D721Med (cell line): ENCODE results near the gene KCNH3.

Experiments
- DNase-seq: peaks from one replicate; pipeline ENCODE4 v3.0.0; 2011; ENCODE audit warnings: low spot score; ENCODE audit not compliant: insufficient read length
- FAIRE-seq: peaks from 2 replicates; lab custom pipeline; 2011; peaks lifted over from hg19 to GRCh38; lab: Jason Lieb, UNC
- CTCF ChIP-seq: IDR thresholded peaks from 2 replicates; pipeline ENCODE4 v1.5.1; 2012; ENCODE audit warnings: mild to moderate bottlenecking, control low read depth; ENCODE audit not compliant: insufficient read depth; ENCODE audit errors: missing control alignments

The KCNH3 gene

GRCh38 chr12:49556391-49557186 lies 17.8 kb downstream of the KCNH3 start:
- FAIRE-seq (no peak), DNase-seq (no peak)
- TF ChIP-seq CTCF = no peak

DNA sequence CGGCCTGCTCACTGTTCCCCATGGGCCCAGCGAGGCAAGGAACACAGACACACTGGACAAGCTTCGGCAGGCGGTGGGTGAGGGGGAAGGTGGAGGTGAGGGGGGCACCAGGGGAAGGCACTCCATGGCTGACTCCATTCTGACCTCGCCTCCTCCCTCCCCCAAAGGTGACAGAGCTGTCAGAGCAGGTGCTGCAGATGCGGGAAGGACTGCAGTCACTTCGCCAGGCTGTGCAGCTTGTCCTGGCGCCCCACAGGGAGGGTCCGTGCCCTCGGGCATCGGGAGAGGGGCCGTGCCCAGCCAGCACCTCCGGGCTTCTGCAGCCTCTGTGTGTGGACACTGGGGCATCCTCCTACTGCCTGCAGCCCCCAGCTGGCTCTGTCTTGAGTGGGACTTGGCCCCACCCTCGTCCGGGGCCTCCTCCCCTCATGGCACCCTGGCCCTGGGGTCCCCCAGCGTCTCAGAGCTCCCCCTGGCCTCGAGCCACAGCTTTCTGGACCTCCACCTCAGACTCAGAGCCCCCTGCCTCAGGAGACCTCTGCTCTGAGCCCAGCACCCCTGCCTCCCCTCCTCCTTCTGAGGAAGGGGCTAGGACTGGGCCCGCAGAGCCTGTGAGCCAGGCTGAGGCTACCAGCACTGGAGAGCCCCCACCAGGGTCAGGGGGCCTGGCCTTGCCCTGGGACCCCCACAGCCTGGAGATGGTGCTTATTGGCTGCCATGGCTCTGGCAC lies 18.5 kb downstream of the KCNH3 start:
- DNase-seq = no peak
- FAIRE-seq = no peak
- no peak for TF ChIP-seq CTCF

- peak; percentile 12 for TF ChIP-seq CTCF
- no peak for FAIRE-seq
- no peak for DNase-seq
These were observed 19.0 kb downstream of the KCNH3 start for GRCh38 chr12:49557917-49558215.

DNA sequence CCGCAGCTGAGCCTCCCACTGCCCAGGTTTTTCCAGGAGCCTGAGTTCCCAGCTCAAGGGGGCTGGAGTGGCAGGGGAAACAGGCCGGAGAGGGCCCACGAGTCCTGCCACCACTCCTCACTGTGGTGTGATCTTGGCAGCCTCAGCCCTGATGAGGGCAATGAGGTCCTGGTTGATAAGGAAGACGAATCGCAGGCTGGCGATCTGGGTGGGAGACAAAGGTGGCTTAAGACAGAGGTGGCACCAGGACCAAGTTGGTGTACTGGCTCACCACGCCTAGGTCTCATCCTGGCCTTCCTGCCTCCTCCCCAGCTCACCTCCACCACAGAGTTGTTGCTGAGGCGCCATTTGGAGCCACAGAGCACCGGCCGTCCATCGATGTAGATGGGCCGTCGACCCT lies 19.7 kb downstream of the KCNH3 start:
- FAIRE-seq (no peak), DNase-seq (no peak)
- no peak for TF ChIP-seq CTCF

- no peak for DNase-seq
- TF ChIP-seq CTCF = no peak
- FAIRE-seq = no peak
These were observed 20.3 kb downstream of the KCNH3 start for GRCh38 chr12:49559011-49559675.

GRCh38 chr12:49560695-49561094 lies 21.9 kb downstream of the KCNH3 start:
- no peak for TF ChIP-seq CTCF
- DNase-seq (no peak), FAIRE-seq (no peak)
